Hematopoietic multipotent progenitor cell treated with erythropoietin and hydrocortisone succinate and interleukin-3 and kit ligand, for 17 days (in vitro differentiated cells): ENCODE measurements around the gene LARGE2.

Source experiments
- DNase-seq: peaks from one replicate; pipeline ENCODE4 v3.0.0-alpha.2; 2015; ENCODE audit warnings: low spot score

LARGE2 gene

DNA sequence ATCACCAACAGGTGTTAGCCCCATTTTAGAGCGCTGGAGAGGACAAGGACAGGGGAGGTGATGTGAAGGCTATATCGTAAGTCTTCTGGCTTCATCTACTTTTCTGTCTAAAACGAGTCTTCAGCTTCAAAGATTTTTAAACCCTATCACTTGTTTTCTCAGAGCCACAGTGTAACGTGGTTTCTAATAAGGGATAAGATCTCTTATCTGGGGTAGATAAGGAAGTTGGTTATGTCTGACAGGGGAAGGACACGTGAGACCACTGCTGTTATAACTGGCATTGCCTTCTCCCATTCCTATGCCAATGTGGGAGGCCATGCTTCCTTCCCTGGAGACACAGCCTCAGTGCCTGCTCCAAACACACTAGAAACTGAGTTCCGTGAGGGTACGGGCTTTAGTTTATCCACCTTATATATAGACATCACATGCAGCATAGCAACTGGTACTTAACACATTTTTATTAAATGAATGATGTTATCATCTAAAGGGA lies 39.3 kb downstream of the LARGE2 start:
- DNase-seq, result no peak

DNA sequence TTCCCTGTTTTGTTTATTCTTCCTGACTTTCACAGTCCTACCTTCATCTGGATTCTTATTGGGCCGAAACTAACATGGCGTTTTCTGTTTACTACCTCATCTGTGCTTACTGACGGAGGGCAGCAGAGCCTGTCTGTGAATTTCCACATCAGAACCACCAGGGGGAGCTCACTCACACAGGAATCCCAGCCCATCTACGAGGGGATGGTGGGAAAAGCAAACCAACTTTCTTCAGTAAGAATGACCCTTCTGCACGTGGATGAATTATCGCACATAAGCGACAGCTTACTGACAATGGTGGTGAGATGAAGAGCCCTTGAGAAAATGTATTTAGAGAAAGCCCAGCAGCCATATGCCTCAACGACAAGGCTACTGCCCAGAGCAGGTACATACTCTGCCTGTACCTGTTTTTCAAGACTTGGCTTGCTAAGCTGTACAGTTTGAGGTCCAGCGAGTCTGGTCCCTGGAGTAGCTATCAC lies 42.5 kb downstream of the LARGE2 start:
- DNase-seq, result peak; percentile 87

DNA sequence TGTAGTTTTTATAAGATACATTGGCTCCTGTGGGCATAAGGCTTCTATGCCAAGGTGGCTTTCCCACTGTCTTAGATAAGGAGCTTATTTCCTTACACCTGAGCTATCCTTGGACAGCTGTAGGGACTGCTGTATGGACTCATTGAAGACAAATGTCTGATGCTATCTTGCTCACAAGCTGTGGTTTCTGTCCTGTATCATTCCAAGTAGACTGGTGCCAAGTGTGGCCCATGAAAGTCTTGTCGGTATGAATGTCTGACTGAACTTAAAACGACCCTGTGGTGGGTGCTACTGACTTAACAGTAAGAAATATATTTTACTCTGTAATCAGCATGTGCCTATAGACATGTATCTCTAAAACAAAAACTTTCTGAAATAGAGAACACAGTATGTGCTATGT lies 45.0 kb downstream of the LARGE2 start:
- no peak for DNase-seq

DNA sequence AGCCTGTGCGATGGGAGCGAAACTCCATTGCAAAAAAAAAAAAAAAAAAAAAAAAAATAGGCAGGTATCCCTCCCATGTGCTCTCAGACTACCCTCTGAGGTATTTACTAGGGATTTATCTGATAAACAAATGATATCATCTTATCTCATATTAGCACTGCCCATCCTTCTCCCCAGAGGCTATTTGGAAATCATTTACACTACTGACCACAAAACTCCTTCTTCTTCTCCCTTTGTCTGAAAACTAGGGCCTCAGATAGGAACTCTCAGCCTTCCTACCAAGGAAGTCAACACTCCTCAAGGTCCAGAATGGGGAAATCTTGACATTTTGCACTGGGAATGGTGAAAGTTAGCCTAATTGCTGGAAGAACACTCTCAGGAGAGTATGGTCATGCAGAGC lies 46.4 kb downstream of the LARGE2 start:
- DNase-seq, result no peak

DNA sequence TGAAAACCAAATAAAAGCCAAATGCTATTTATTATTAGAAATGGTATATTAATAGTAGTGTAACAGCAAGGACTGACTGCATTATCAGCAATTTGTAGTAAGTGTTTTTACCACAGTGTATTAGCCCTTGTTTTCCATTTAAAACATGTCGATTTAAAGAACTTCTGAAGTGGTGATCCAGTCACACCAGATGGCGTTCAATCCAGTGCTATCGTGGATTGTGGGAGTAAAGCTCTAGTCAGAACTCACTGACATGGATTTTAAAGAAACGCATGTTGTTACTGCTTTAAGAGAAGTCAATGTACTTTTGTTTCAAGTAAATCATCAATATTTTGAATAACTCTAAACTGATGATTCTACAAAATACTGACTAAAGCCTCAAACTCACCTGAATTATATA lies 51.1 kb downstream of the LARGE2 start:
- DNase-seq, result no peak

DNA sequence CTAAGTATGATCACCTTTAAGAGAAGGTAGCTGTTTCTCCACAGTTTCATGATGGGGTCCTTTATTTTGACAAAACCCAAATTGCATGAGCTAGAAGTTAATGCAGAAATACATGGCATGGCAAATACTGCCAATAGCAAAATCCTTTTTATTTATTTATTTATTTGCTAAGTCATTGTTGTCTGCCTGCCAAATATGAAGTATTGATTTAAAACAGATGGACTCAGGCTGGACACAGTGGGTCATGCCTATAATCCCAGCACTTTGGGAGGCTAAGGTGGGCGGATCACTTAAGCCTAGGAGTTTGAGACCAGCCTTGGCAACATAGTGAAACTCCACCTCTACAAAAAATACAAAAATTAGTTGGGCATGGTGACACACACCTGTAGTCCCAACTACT lies 52.4 kb downstream of the LARGE2 start:
- no peak for DNase-seq
